DND-41 (cell line): ENCODE measurements around the gene LRRC75B.

Experiments used
- ATAC-seq: fragments of 200-7000 bp; cut with Tn5 transposase; 3 replicates; pipeline ENCODE4 v1.9.1; 2021; ENCODE audit warnings: low read depth; ENCODE audit not compliant: insufficient read depth
- DNase-seq: peaks from one replicate; pipeline ENCODE4 v3.0.0-alpha.2; 2020
- H2AFZ ChIP-seq: 2 replicates; pipeline ENCODE4 v1.6.0; 2012; ENCODE audit warnings: low read depth, low read length
- H3K27ac ChIP-seq: 2 replicates; pipeline ENCODE4 v1.5.1; 2012; ENCODE audit warnings: low read length, inconsistent platforms
- H3K27me3 ChIP-seq: fragments of 200-600 bp; sonication (generic); 2 replicates; pipeline ENCODE4 v1.6.0; 2012; ENCODE audit warnings: low read length, mild to moderate bottlenecking, inconsistent platforms; ENCODE audit not compliant: insufficient read depth, poor library complexity
- H3K36me3 ChIP-seq: 2 replicates; pipeline ENCODE4 v1.5.1; 2012; ENCODE audit warnings: low read length, inconsistent platforms; ENCODE audit not compliant: insufficient read depth
- H3K4me1 ChIP-seq: 2 replicates; pipeline ENCODE4 v1.5.1; 2012; ENCODE audit warnings: mild to moderate bottlenecking, low read length; ENCODE audit not compliant: insufficient read depth
- H3K4me2 ChIP-seq: 2 replicates; pipeline ENCODE4 v1.6.0; 2012; ENCODE audit warnings: mild to moderate bottlenecking, moderate library complexity, low read length, inconsistent platforms; ENCODE audit not compliant: insufficient read depth
- H3K4me3 ChIP-seq, 2 experiments: fragments of 200-600 bp in 1 of 2; shearing (Covaris generic) in 1 of 2; 2 replicates each; pipeline ENCODE4 v1.5.1; 2012 to 2016; ENCODE audit warnings: inconsistent platforms in 2 of 2, low read length in 2 of 2, mild to moderate bottlenecking in 2 of 2, low read depth in 1 of 2, moderate library complexity in 1 of 2
- H3K79me2 ChIP-seq: 2 replicates; pipeline ENCODE4 v1.6.0; 2012; ENCODE audit warnings: low read length, inconsistent platforms; ENCODE audit not compliant: insufficient read depth
- H3K9ac ChIP-seq: 2 replicates; pipeline ENCODE4 v1.6.0; 2012; ENCODE audit warnings: low read depth, mild to moderate bottlenecking, inconsistent platforms, low read length, moderate library complexity
- H3K9me3 ChIP-seq: 2 replicates; pipeline ENCODE4 v1.5.1; 2012; ENCODE audit warnings: low read length, moderate library complexity, mild to moderate bottlenecking, inconsistent platforms; ENCODE audit not compliant: insufficient read depth, severe bottlenecking
- H4K20me1 ChIP-seq: 2 replicates; pipeline ENCODE4 v1.6.0; 2012; ENCODE audit warnings: low read length; ENCODE audit not compliant: insufficient read depth
- CTCF ChIP-seq: IDR thresholded peaks from 2 replicates; pipeline ENCODE4 v1.5.1; 2012; ENCODE audit warnings: borderline replicate concordance, low read length, moderate library complexity, mild to moderate bottlenecking; ENCODE audit not compliant: poor library complexity, severe bottlenecking; ENCODE audit errors: extremely low read depth
- EZH2 ChIP-seq: IDR thresholded peaks from 3 replicates; pipeline ENCODE4 v1.6.1; 2012; ENCODE audit warnings: borderline replicate concordance, low read depth, mild to moderate bottlenecking, moderate library complexity, low read length, inconsistent platforms; ENCODE audit not compliant: severe bottlenecking

LRRC75B gene

GRCh38 chr22:24590596-24591173, 2.2 kb downstream of the LRRC75B start:
- Histone ChIP-seq H3K4me3 (no peak overlapping the region), H3K4me1 (no peaks in the 10 kb centered on the region), H2AFZ (no peak overlapping the region), H3K36me3 (no peaks in the 10 kb centered on the region), H3K79me2 (no peaks in the 10 kb centered on the region), H3K27ac (no peak overlapping the region), H3K27me3 (no peaks in the 10 kb centered on the region), H3K9ac (no peak overlapping the region), H3K4me2 (no peak overlapping the region), H4K20me1 (no peaks in the 10 kb centered on the region), H3K9me3 (no peaks in the 10 kb centered on the region)
- DNase-seq = no peak
- TF ChIP-seq EZH2 = no peak
- no peak for TF ChIP-seq CTCF
- ATAC-seq = no peak

GRCh38 chr22:24589518-24590030, 3.3 kb downstream of the LRRC75B start:
- Histone ChIP-seq H3K9ac (no peak overlapping the region), H4K20me1 (no peaks in the 10 kb centered on the region), H3K27ac (no peak overlapping the region), H3K4me3 (no peak overlapping the region), H3K4me2 (no peak overlapping the region), H3K9me3 (no peaks in the 10 kb centered on the region), H3K36me3 (no peaks in the 10 kb centered on the region), H3K27me3 (no peaks in the 10 kb centered on the region), H2AFZ (no peak overlapping the region), H3K79me2 (no peaks in the 10 kb centered on the region), H3K4me1 (no peaks in the 10 kb centered on the region)
- no peak for TF ChIP-seq EZH2
- TF ChIP-seq CTCF = no peak
- DNase-seq (no peak), ATAC-seq (no peak)

GRCh38 chr22:24588757-24589481, 4.0 kb downstream of the LRRC75B start:
- no peaks in the 10 kb centered on the region for H4K20me1 ChIP-seq
- no peak overlapping the region for H3K9ac ChIP-seq
- no peak overlapping the region for H3K27ac ChIP-seq
- no peaks in the 10 kb centered on the region for H3K36me3 ChIP-seq
- H3K4me3 ChIP-seq = no peak overlapping the region
- H2AFZ ChIP-seq = no peak overlapping the region
- no peaks in the 10 kb centered on the region for H3K79me2 ChIP-seq
- no peaks in the 10 kb centered on the region for H3K27me3 ChIP-seq
- no peaks in the 10 kb centered on the region for H3K4me1 ChIP-seq
- DNase-seq (no peak), ATAC-seq (no peak)
- H3K9me3 ChIP-seq = no peaks in the 10 kb centered on the region
- TF ChIP-seq CTCF (no peak), EZH2 (no peak)
- H3K4me2 ChIP-seq = no peak overlapping the region

- no peak overlapping the region for H2AFZ ChIP-seq
- no peaks in the 10 kb centered on the region for H4K20me1 ChIP-seq
- TF ChIP-seq CTCF (no peak), EZH2 (no peak)
- DNase-seq (no peak), ATAC-seq (no peak)
- no peaks in the 10 kb centered on the region for H3K27me3 ChIP-seq
- H3K9me3 ChIP-seq = no peaks in the 10 kb centered on the region
- H3K9ac ChIP-seq = no peak overlapping the region
- no peak overlapping the region for H3K4me2 ChIP-seq
- H3K79me2 ChIP-seq = no peaks in the 10 kb centered on the region
- H3K4me1 ChIP-seq = no peaks in the 10 kb centered on the region
- no peak overlapping the region for H3K4me3 ChIP-seq
- H3K36me3 ChIP-seq = no peaks in the 10 kb centered on the region
- H3K27ac ChIP-seq = no peak overlapping the region
These were observed 4.5 kb downstream of the LRRC75B start for GRCh38 chr22:24588381-24588756.
